H1 (cell line): ENCODE results near the gene DNMT3B. TPM values are rescaled to one million over a fixed set of nuclear protein-coding genes. Genes with fewer than 3 reads are reported as not detected.

Experiments used
- BACH1 ChIP-seq: IDR thresholded peaks from 2 replicates; pipeline ENCODE4 v1.6.1; 2012; ENCODE audit warnings: low read length, improper control_type of control experiment
- BCL11A ChIP-seq, 2 experiments: IDR thresholded peaks; one replicate each; pipeline ENCODE4 v1.6.1; 2011; ENCODE audit warnings: low read depth in 2 of 2, low read length in 2 of 2, mild to moderate bottlenecking in 2 of 2
- CBX5 ChIP-seq: fragments of 300-800, 300-1000 bp; sonication (generic); IDR thresholded peaks from 2 replicates; pipeline ENCODE4 v1.7.1; 2016; ENCODE audit warnings: antibody characterized with exemption, low read length, low read depth
- CBX8 ChIP-seq: fragments of 300-800, 300-1000 bp; sonication (generic); IDR thresholded peaks from 2 replicates; pipeline ENCODE4 v1.7.1; 2016; ENCODE audit warnings: low read depth, low read length, borderline replicate concordance
- CHD2 ChIP-seq: IDR thresholded peaks from 2 replicates; pipeline ENCODE4 v1.6.1; 2012; ENCODE audit warnings: low read length, improper control_type of control experiment
- CTBP2 ChIP-seq: IDR thresholded peaks from 2 replicates; pipeline ENCODE4 v1.7.0; 2011; ENCODE audit warnings: borderline replicate concordance, mild to moderate bottlenecking, moderate library complexity, mixed read lengths, low read length; ENCODE audit not compliant: insufficient read depth, insufficient read length
- EZH2 ChIP-seq: fragments of 200-600 bp; sonication (generic); IDR thresholded peaks from 2 replicates; pipeline ENCODE4 v1.7.1; 2012; ENCODE audit warnings: low read depth, mild to moderate bottlenecking, moderate library complexity, low read length, inconsistent platforms; ENCODE audit not compliant: severe bottlenecking
- MAFK ChIP-seq: IDR thresholded peaks from 2 replicates; pipeline ENCODE4 v1.6.1; 2012; ENCODE audit warnings: low read depth, mild to moderate bottlenecking, improper control_type of control experiment, low read length
- MAX ChIP-seq: IDR thresholded peaks from 2 replicates; pipeline ENCODE4 v1.6.1; 2012; ENCODE audit warnings: inconsistent platforms
- PHF8 ChIP-seq: fragments of 200-600 bp; sonication (generic); conservative IDR thresholded peaks from 2 replicates; pipeline ENCODE4 v1.7.1; 2012; ENCODE audit warnings: low read depth, mild to moderate bottlenecking, inconsistent platforms, low read length, moderate library complexity
- POLR2A ChIP-seq, 2 experiments: IDR thresholded peaks; 1 replicate in 1 of 2; 2 replicates in 1 of 2; pipeline ENCODE4 v1.6.1; 2011; ENCODE audit warnings: low read depth in 2 of 2, low read length in 2 of 2, mild to moderate bottlenecking in 2 of 2; ENCODE audit errors: control extremely low read depth in 1 of 2
- POLR2AphosphoS5 ChIP-seq: IDR thresholded peaks from 2 replicates; pipeline ENCODE4 v1.6.1; 2011; ENCODE audit warnings: low read depth, low read length
- RAD21 ChIP-seq, 2 experiments: IDR thresholded peaks in 1 of 2; conservative IDR thresholded peaks in 1 of 2; 2 replicates each; pipeline ENCODE4 v1.6.1; 2011; ENCODE audit warnings: low read depth in 2 of 2, low read length in 2 of 2, improper control_type of control experiment in 1 of 2, inconsistent platforms in 1 of 2, mild to moderate bottlenecking in 1 of 2, moderate library complexity in 1 of 2
- RNF2 ChIP-seq: fragments of 200-900, 300-1000 bp; sonication (generic); IDR thresholded peaks from 2 replicates; pipeline ENCODE4 v1.7.1; 2016; ENCODE audit warnings: borderline replicate concordance, low read depth, mild to moderate bottlenecking, antibody characterized with exemption, low read length; ENCODE audit not compliant: poor library complexity, severe bottlenecking; ENCODE audit errors: missing control alignments
- SAP30 ChIP-seq: fragments of 300-600 bp; sonication (generic); IDR thresholded peaks from 2 replicates; pipeline ENCODE4 v1.7.1; 2012; ENCODE audit warnings: low read length, moderate library complexity, mild to moderate bottlenecking, inconsistent platforms; ENCODE audit not compliant: insufficient read depth, insufficient replicate concordance
- SIN3A ChIP-seq, 2 experiments: IDR thresholded peaks in 1 of 2; conservative IDR thresholded peaks in 1 of 2; 2 replicates each; pipeline ENCODE4 v1.6.1; 2011 to 2012; ENCODE audit warnings: low read length in 2 of 2, improper control_type of control experiment in 1 of 2, low read depth in 1 of 2, mild to moderate bottlenecking in 1 of 2
- SIX5 ChIP-seq: IDR thresholded peaks from 2 replicates; pipeline ENCODE4 v1.6.1; 2011; ENCODE audit warnings: mild to moderate bottlenecking, low read depth, low read length
- SP1 ChIP-seq: IDR thresholded peaks from 2 replicates; pipeline ENCODE4 v1.6.1; 2011; ENCODE audit warnings: low read depth, low read length
- SP2 ChIP-seq: IDR thresholded peaks from 2 replicates; pipeline ENCODE4 v1.6.1; 2012; ENCODE audit warnings: mild to moderate bottlenecking, low read length, inconsistent platforms
- TAF1 ChIP-seq: IDR thresholded peaks from 2 replicates; pipeline ENCODE4 v1.6.1; 2011; ENCODE audit warnings: mild to moderate bottlenecking, low read depth, low read length
- TAF7 ChIP-seq: optimal IDR thresholded peaks from 2 replicates; pipeline ENCODE3; 2011; ENCODE audit warnings: low read depth, mild to moderate bottlenecking, inconsistent platforms, low read length, moderate library complexity, borderline replicate concordance
- TCF12 ChIP-seq: IDR thresholded peaks from 2 replicates; pipeline ENCODE4 v1.6.1; 2011; ENCODE audit warnings: low read depth, mild to moderate bottlenecking, low read length
- YY1 ChIP-seq: IDR thresholded peaks from 2 replicates; pipeline ENCODE4 v1.6.1; 2011; ENCODE audit warnings: low read depth, mild to moderate bottlenecking, low read length
- polyA plus RNA-seq, 7 experiments: library from polyadenylated mRNA; depleted of rRNA in 3 of 7; stranded (reverse) in 5 of 7; unstranded in 2 of 7; fragments of >200 nt in 5 of 7; fragments of 200-250 nt in 2 of 7; gene quantifications; 1 replicate in 5 of 7; 2 replicates in 1 of 7; 4 replicates in 1 of 7; pipeline versions ENCODE4 v1.2.1 to v1.2.3, GENCODE V29; 2011 to 2013; ENCODE audit warnings: missing spikeins in 2 of 7, mixed read lengths in 2 of 7
- total RNA-seq: library from RNA; stranded (reverse); fragmentation: NEBNext Ultra II Directional; extraction: Animal tissue kit (Norgen Biotek cat#: 25700); gene quantifications from 2 replicates; pipeline ENCODE4 v1.2.1, GENCODE V29; 2021

The DNMT3B gene
- total and polyA plus RNA-seq, 2 of the 8 experiments (the other 6 are each of a cell fraction or from before 2014, with no cell fraction given), result 433 to 1,016 TPM

DNA sequence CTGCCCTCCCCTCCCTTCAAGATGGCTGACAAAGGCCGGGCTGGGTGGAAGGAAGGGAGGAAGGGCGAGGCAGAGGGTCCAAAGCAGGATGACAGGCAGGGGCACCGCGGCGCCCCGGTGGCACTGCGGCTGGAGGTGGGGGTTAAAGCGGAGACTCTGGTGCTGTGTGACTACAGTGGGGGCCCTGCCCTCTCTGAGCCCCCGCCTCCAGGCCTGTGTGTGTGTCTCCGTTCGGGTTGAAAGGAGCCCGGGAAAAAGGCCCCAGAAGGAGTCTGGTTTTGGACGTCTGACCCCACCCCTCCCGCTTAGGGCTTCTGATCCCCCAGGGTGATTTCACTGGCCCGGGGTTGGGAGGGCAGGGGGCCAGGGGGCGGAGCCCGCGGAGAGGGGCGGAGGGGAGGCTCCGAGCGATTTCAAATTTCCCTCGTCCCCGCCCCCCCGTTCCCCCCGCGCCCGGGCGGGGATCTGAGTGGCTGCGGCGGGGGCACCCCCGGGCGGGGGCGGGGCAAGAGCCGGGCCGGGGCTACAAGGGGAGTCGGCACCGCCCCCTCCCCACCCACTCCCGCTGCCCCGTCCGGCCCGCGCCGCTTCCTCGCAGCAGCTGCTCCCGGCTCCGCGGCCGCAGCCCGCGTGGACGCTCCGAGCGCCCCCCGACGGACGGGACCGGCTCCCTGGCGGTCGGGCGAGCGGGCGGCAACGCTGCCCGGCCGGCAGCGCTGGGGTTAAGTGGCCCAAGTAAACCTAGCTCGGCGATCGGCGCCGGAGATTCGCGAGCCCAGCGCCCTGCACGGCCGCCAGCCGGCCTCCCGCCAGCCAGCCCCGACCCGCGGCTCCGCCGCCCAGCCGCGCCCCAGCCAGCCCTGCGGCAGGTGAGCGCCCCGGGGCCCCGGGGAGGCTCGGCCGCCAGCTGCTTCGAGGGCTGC is at the start of gene DNMT3B (continued):
- TF ChIP-seq SIN3A (conservative IDR thresholded peaks at IDR 0.05 in 1 of 2, IDR thresholded peaks at IDR 0.05 in 1 of 2; ENCODE audit: low read depth in 1 of 2, low read length in 2 of 2) (peak; percentile 71 to 72; a peak in 2 of 4 replicates), SP2 (no peak), MAX (no peak), TCF12 (no peak), SP1 (peak; percentile 13; the same call in 1 of the 2 replicates), YY1 (peak; percentile 93), CTBP2 (no peak), BCL11A (IDR thresholded peaks at IDR 0.05; ENCODE audit: low read depth in 2 of 2, low read length in 2 of 2) (no peak), POLR2A (IDR thresholded peaks at IDR 0.05; ENCODE audit: control extremely low read depth in 1 of 2, low read depth in 2 of 2, low read length in 2 of 2) (peak; percentile 81 to 89), MAFK (no peak), CHD2 (peak; percentile 43; the same call in 1 of the 2 replicates), PHF8 (peak; percentile 75), SIX5 (no peak), EZH2 (no peak), TAF1 (peak; percentile 85), RNF2 (no peak), CBX5 (no peak), SAP30 (no peak), TAF7 (peak; percentile 89), POLR2AphosphoS5 (peak; percentile 82), BACH1 (0 out of 2 replicates have a peak, but pooled peaks have one; percentile 33), CBX8 (no peak), RAD21 (IDR thresholded peaks at IDR 0.05 in 1 of 2, conservative IDR thresholded peaks at IDR 0.05 in 1 of 2; ENCODE audit: low read depth in 2 of 2, low read length in 2 of 2) (peak; percentile 2 to 37; a peak in 3 of 4 replicates)
